ENCODE results near the gene NEURL1B.

- TF ChIP-seq CTCF (conservative IDR thresholded peaks at IDR 0.05; ENCODE audit: low read length) (no peak), EZH2phosphoT487 (IDR thresholded peaks at IDR 0.05; ENCODE audit: borderline replicate concordance, low read depth, low read length) (no peak)
Observed at GRCh38 chr5:172600571-172600970, 40.5 kb upstream of the NEURL1B start.
